PC-3 (cell line): ENCODE measurements around the gene SCUBE1. TPM values are rescaled to one million over a fixed set of nuclear protein-coding genes. Genes with fewer than 3 reads are reported as not detected.

Experiments
- ATAC-seq: fragments of 200-7000 bp; cut with Tn5 transposase; 2 replicates; pipeline ENCODE4 v1.9.1; 2020; ENCODE audit warnings: mild to moderate bottlenecking, moderate library complexity
- BruUV-seq: library from RNA; stranded (reverse); fragments of 400-500 nt; replicated peaks from 2 replicates; lab custom pipeline; 2021; lab: Mats Ljungman, UMichigan
- CTCF ChIA-PET: fragments of 300-600 bp; sonication (Branson Sonifier 250); formaldehyde crosslinking; loops from one replicate; lab custom pipeline; 2022; ENCODE audit warnings: antibody characterized with exemption; lab: Charles Lee
- POLR2A ChIA-PET: fragments of 300-600 bp; sonication (Branson Sonifier 250); formaldehyde crosslinking; loops from one replicate; lab custom pipeline; 2022; ENCODE audit warnings: antibody characterized with exemption; ENCODE audit not compliant: unreplicated experiment; lab: Charles Lee
- DNase-seq: peaks from one replicate; pipeline ENCODE4 v3.0.0-alpha.2; 2015
- H2AFZ ChIP-seq: fragments of 300-600 bp; sonication (generic); 2 replicates; pipeline ENCODE4 v1.6.0; 2016; ENCODE audit warnings: antibody characterized with exemption, low read length
- H3F3A ChIP-seq: fragments of 300-600 bp; sonication (generic); one replicate; pipeline ENCODE4 v1.6.0; 2017; ENCODE audit warnings: antibody characterized with exemption, low read length, control low read depth, mild to moderate bottlenecking; ENCODE audit not compliant: unreplicated experiment
- H3K27ac ChIP-seq: fragments of 300-600 bp; sonication (generic); 2 replicates; pipeline ENCODE4 v1.5.1; 2016; ENCODE audit warnings: mild to moderate bottlenecking, low read length
- H3K27me3 ChIP-seq: fragments of 300-600 bp; sonication (generic); 2 replicates; pipeline ENCODE4 v1.6.1; 2016; ENCODE audit warnings: low read length, mixed read lengths
- H3K36me3 ChIP-seq: fragments of 300-600 bp; sonication (generic); 2 replicates; pipeline ENCODE4 v1.6.1; 2016; ENCODE audit warnings: low read depth, mixed run types, low read length, mixed read lengths
- H3K4me1 ChIP-seq: fragments of 300-600 bp; sonication (generic); 2 replicates; pipeline ENCODE4 v1.5.1; 2016; ENCODE audit warnings: low read length; ENCODE audit not compliant: insufficient read depth
- H3K4me2 ChIP-seq: fragments of 300-600 bp; sonication (generic); 2 replicates; pipeline ENCODE4 v1.6.0; 2016; ENCODE audit warnings: low read length
- H3K4me3 ChIP-seq: fragments of 300-600 bp; sonication (generic); 2 replicates; pipeline ENCODE4 v1.5.1; 2016; ENCODE audit warnings: mild to moderate bottlenecking, low read length, mixed read lengths
- H3K79me2 ChIP-seq: fragments of 300-600 bp; sonication (generic); 2 replicates; pipeline ENCODE4 v1.6.1; 2017; ENCODE audit warnings: low read length, mixed read lengths
- H3K9ac ChIP-seq: fragments of 300-600 bp; sonication (generic); 2 replicates; pipeline ENCODE4 v1.6.0; 2016; ENCODE audit warnings: mild to moderate bottlenecking, low read length
- H3K9me2 ChIP-seq: fragments of 300-600 bp; sonication (generic); replicated peaks from 2 replicates; pipeline ENCODE4 v1.6.1; 2016; ENCODE audit warnings: mixed run types, low read length, mixed read lengths
- H3K9me3 ChIP-seq: fragments of 300-600 bp; sonication (generic); 2 replicates; pipeline ENCODE4 v1.6.1; 2016; ENCODE audit warnings: low read length, mixed read lengths
- H4K20me1 ChIP-seq: fragments of 300-600 bp; sonication (generic); 2 replicates; pipeline ENCODE4 v1.6.1; 2016; ENCODE audit warnings: low read length, mixed read lengths
- EZH2 ChIP-seq: fragments of 300-600 bp; sonication (generic); IDR thresholded peaks from one replicate; pipeline ENCODE4 v1.6.1; 2017; ENCODE audit warnings: antibody characterized with exemption, mild to moderate bottlenecking, low read length; ENCODE audit not compliant: unreplicated experiment
- EZH2phosphoT487 ChIP-seq: fragments of 300-600 bp; sonication (generic); IDR thresholded peaks from 2 replicates; pipeline ENCODE4 v1.6.1; 2018; ENCODE audit warnings: mild to moderate bottlenecking, antibody characterized with exemption, low read length, borderline replicate concordance
- intact Hi-C: fragments of 100-400 bp; cut with micrococcal nuclease; formaldehyde crosslinking; loops from 2 replicates; pipeline ENCODE4 v1.9.0; 2023
- total RNA-seq: library from RNA; depleted of rRNA; stranded (reverse); fragments of >200 nt; gene quantifications from 2 replicates; pipeline ENCODE4 v1.2.3, GENCODE V29; 2014
- TF ChIP-seq, protein P1 (sequence below): fragments of 300-600 bp; sonication (generic); conservative IDR thresholded peaks from 2 replicates; pipeline ENCODE4 v1.5.1; 2017; ENCODE audit warnings: antibody characterized with exemption, low read depth, mild to moderate bottlenecking, low read length

The SCUBE1 gene
- total RNA-seq, 1 experiment from 2014 or later: not detected

DNA sequence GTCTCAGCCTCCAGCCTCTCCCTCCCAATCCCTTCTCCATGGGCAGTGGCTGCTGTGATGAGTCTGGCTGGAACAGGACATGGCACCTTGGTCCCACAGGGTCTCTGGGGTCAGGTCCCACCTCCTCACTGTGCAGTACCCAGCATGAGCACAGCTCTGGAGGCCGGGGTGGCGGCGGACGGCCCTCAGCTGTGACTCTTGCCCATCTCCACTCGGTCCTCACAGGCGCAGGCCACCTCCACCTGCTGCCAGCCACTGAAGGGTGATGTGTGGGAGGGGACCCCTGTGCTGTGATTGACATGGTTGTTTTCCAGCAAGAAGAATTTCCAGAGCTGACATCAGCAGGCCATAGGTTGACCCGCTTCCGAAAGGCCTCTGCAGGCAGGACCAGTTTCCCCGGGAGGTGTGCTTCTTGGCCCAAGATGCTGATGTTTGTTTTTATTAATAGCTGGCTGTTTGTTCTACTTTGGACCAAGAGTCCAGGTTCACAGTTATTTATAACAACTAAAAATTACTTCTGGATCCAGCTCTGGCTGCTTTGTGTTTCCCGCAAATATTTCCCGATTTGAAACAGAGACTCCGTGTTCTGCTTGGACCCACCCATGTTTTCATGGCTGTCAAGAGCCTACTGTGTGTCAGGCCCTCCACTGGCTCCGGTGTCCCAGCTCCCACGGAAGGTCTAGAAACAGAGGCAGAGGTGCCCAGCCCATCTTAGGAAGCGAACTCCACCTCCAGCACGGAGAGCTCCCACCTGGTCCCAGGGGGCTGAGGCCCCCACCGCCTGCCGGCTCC, 45.7 kb downstream of the SCUBE1 start:
- no peaks in the 10 kb centered on the region for H3K9me3 ChIP-seq
- H3K79me2 ChIP-seq: no peaks in the 10 kb centered on the region
- no peak overlapping the region for H3K9ac ChIP-seq
- intact Hi-C loops: no loop called here
- H3K4me1 ChIP-seq: no peaks in the 10 kb centered on the region
- TF ChIP-seq EZH2phosphoT487: no peak
- TF ChIP-seq, protein P1, sequence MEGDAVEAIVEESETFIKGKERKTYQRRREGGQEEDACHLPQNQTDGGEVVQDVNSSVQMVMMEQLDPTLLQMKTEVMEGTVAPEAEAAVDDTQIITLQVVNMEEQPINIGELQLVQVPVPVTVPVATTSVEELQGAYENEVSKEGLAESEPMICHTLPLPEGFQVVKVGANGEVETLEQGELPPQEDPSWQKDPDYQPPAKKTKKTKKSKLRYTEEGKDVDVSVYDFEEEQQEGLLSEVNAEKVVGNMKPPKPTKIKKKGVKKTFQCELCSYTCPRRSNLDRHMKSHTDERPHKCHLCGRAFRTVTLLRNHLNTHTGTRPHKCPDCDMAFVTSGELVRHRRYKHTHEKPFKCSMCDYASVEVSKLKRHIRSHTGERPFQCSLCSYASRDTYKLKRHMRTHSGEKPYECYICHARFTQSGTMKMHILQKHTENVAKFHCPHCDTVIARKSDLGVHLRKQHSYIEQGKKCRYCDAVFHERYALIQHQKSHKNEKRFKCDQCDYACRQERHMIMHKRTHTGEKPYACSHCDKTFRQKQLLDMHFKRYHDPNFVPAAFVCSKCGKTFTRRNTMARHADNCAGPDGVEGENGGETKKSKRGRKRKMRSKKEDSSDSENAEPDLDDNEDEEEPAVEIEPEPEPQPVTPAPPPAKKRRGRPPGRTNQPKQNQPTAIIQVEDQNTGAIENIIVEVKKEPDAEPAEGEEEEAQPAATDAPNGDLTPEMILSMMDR: no peak
- no peak for TF ChIP-seq EZH2
- ChIA-PET POLR2A (no interaction called here), CTCF (no interaction called here)
- no peak overlapping the region for H3K27ac ChIP-seq
- ATAC-seq: no peak
- H3K4me3 ChIP-seq: no peak overlapping the region
- H3K9me2 ChIP-seq: no peaks in the 10 kb centered on the region
- no peak overlapping the region for H2AFZ ChIP-seq
- DNase-seq: no peak
- BruUV-seq: no TSS peak
- 0 out of 2 replicates have a peak, but pooled peaks cover 4% of the 10 kb centered on the region for H3K27me3 ChIP-seq
- no peaks in the 10 kb centered on the region for H3K36me3 ChIP-seq
- H3K4me2 ChIP-seq: no peak overlapping the region
- no peaks in the 10 kb centered on the region for H4K20me1 ChIP-seq
- H3F3A ChIP-seq: no peaks in the 10 kb centered on the region

DNA sequence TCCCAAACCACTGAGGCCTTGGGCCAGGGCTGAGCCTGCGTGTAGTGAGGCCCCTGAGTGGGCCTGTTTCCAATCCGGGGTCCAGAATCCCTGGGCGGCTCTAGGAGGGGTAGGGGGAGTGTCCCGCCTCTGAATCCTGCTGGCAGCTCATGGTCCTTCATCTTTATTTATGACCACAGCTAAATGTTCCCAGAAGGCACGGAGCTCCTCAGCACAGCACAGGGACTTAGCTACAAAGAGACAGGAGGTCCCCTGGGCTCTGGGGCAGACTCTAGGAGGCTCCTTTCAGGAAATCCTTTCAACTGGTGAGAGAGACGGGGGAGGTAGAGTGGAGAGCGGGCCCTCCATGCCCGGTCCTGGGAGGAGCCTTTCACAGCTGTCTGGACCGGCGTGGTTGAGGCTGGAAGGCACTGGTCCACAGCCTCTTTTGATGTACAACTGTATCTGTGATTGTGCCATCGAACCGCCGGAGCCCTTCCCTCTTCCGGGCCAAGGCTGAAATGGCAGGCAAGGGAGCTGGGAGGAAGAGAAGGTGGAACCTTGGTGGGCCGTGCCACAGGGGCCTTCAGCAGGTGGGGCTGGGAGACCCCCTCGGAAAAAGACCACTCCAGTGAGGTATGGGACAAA, 46.8 kb downstream of the SCUBE1 start:
- intact Hi-C loops: no loop called here
- DNase-seq: no peak
- H3F3A ChIP-seq: no peaks in the 10 kb centered on the region
- no peak overlapping the region for H3K4me3 ChIP-seq
- TF ChIP-seq EZH2phosphoT487: no peak
- TF ChIP-seq, protein P1: no peak
- TF ChIP-seq EZH2: no peak
- H2AFZ ChIP-seq: no peak overlapping the region
- POLR2A ChIA-PET: no interaction called here
- no peaks in the 10 kb centered on the region for H3K9me2 ChIP-seq
- H3K4me1 ChIP-seq: no peaks in the 10 kb centered on the region
- H3K36me3 ChIP-seq: no peaks in the 10 kb centered on the region
- no TSS peak for BruUV-seq
- H3K79me2 ChIP-seq: no peaks in the 10 kb centered on the region
- no peak overlapping the region for H3K27ac ChIP-seq
- no peaks in the 10 kb centered on the region for H4K20me1 ChIP-seq
- no peak overlapping the region for H3K9ac ChIP-seq
- no peaks in the 10 kb centered on the region for H3K9me3 ChIP-seq
- H3K27me3 ChIP-seq: 0 out of 2 replicates have a peak, but pooled peaks cover 4% of the 10 kb centered on the region
- CTCF ChIA-PET: no interaction called here
- no peak for ATAC-seq
- H3K4me2 ChIP-seq: no peak overlapping the region

DNA sequence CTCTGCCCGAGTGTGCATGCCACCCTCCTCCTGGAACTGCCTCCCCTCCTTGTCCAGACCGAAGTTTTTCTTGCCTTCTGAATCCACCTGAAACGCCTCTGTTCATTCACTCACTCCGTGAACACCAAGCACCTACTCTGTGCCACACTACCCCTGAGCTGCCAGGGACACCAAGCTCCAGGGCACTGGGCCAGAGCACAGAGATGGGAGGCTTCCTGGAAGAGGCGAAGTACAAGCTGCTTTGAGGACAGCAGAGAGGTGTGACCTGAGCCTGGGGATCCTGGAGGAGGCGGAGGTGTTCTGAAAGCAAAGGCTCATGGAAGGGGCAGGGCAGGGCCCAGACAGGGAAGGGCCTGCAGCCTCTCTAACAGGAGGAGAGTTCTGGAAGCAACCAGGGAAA, 47.5 kb downstream of the SCUBE1 start:
- TF ChIP-seq EZH2phosphoT487: no peak
- TF ChIP-seq, protein P1: no peak
- TF ChIP-seq EZH2: no peak
- no peaks in the 10 kb centered on the region for H3K9me2 ChIP-seq
- DNase-seq (no peak), ATAC-seq (no peak)
- H4K20me1 ChIP-seq: no peaks in the 10 kb centered on the region
- H3K9ac ChIP-seq: no peak overlapping the region
- no peaks in the 10 kb centered on the region for H3K4me1 ChIP-seq
- H3K79me2 ChIP-seq: no peaks in the 10 kb centered on the region
- intact Hi-C loops: no loop called here
- H3K9me3 ChIP-seq: no peaks in the 10 kb centered on the region
- H3K4me2 ChIP-seq: no peak overlapping the region
- no peaks in the 10 kb centered on the region for H3F3A ChIP-seq
- CTCF ChIA-PET: no interaction called here
- no TSS peak for BruUV-seq
- H3K36me3 ChIP-seq: no peaks in the 10 kb centered on the region
- H3K27ac ChIP-seq: no peak overlapping the region
- POLR2A ChIA-PET: no interaction called here
- H3K27me3 ChIP-seq: 0 out of 2 replicates have a peak, but pooled peaks cover 3% of the 10 kb centered on the region
- no peak overlapping the region for H2AFZ ChIP-seq
- H3K4me3 ChIP-seq: no peak overlapping the region
